Epithelial cell of esophagus (primary cell): ENCODE data around the gene SLC2A5.

Source experiments
- DNase-seq: peaks from one replicate; pipeline ENCODE4 v3.0.0; 2010; ENCODE audit warnings: low read depth
- H3K4me3 ChIP-seq: 2 replicates; pipeline ENCODE4 v1.5.1; 2011; ENCODE audit warnings: mild to moderate bottlenecking, low read length, control low read depth
- TF ChIP-seq, protein P1 (sequence below): IDR thresholded peaks from 2 replicates; pipeline ENCODE4 v1.5.1; 2011; ENCODE audit warnings: low read depth, mild to moderate bottlenecking, low read length, control low read depth, inconsistent platforms; ENCODE audit not compliant: insufficient read depth; ENCODE audit errors: missing control alignments

Gene SLC2A5

DNA sequence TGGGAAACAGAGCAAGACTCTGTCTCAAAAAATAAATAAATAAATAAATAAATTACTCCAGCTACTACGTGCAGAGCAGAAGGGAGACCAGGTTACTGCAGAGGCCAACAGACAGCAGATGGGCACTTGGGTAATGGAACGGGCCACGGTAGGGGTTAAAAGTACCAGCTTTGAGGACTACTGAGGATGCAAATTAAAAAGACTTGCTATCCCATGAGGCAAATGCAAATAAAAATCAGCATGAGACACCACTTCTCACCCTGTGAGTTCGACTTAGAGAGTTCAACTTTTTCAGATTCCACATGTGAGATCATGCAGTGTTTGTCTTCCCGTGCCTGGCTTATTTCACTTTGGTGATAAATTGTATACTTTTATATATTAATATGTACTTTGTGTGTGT lies 6.6 kb downstream of the SLC2A5 start:
- no peak overlapping the region for H3K4me3 ChIP-seq
- DNase-seq, result no peak
- TF ChIP-seq, protein P1, sequence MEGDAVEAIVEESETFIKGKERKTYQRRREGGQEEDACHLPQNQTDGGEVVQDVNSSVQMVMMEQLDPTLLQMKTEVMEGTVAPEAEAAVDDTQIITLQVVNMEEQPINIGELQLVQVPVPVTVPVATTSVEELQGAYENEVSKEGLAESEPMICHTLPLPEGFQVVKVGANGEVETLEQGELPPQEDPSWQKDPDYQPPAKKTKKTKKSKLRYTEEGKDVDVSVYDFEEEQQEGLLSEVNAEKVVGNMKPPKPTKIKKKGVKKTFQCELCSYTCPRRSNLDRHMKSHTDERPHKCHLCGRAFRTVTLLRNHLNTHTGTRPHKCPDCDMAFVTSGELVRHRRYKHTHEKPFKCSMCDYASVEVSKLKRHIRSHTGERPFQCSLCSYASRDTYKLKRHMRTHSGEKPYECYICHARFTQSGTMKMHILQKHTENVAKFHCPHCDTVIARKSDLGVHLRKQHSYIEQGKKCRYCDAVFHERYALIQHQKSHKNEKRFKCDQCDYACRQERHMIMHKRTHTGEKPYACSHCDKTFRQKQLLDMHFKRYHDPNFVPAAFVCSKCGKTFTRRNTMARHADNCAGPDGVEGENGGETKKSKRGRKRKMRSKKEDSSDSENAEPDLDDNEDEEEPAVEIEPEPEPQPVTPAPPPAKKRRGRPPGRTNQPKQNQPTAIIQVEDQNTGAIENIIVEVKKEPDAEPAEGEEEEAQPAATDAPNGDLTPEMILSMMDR, result no peak

DNA sequence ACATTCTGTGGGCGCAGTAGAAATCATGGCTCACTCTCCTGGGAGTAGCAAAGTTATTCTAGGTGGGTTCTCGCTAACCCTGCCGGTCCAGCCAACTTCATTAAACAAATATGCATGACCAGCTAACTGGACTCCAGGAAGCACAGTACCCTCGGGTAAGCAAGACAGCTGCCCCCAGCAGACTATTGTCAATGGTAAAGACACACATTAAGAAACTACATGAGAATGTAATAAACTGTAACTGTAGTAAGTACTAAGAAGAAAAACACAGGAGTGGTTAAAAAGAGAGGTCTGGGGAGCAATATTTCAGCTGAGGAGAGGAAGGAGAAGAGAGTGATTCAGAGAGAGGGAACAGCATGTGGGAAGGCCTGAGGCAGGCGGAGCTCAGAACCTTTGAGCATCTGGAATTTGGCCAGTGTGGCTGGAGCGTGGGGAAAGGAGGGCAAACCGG lies 7.4 kb downstream of the SLC2A5 start:
- no peak for DNase-seq
- TF ChIP-seq, protein P1, result no peak
- H3K4me3 ChIP-seq, result no peak overlapping the region

DNA sequence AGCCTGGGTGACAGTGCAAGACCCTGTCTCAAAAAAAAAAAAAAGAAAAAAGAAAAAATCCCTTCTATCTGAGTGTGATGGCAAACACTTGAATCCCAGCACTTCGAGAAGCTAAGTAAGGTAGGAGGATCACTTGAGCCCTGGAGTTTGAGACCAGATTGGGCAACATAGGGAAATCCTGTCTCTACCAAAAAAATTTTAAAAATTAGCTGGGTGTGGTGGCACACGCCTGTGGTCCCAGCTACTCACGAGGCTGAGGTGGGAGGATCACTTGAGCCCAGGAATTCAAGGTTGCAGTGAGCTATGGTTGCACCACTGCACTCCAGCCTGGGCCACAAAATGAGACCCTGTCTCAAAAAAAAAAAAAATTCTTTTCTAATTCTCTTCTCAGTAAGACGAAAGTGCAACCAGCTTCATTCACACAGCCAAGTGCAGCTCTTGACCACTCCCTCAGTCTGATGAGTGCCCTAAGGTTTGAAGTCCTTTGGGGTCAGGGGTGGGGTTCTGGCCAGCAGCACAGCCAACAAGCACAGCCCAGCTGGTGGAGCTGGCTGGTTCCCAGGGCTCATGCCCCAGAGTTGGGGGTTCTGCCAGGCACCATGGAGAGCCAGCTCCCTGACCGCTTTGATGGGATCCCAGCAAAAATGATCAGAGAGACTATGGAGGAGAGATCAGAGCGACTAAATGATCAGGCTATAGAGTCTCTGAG lies 8.0 kb downstream of the SLC2A5 start:
- TF ChIP-seq, protein P1, result no peak
- no peak overlapping the region for H3K4me3 ChIP-seq
- DNase-seq, result no peak

DNA sequence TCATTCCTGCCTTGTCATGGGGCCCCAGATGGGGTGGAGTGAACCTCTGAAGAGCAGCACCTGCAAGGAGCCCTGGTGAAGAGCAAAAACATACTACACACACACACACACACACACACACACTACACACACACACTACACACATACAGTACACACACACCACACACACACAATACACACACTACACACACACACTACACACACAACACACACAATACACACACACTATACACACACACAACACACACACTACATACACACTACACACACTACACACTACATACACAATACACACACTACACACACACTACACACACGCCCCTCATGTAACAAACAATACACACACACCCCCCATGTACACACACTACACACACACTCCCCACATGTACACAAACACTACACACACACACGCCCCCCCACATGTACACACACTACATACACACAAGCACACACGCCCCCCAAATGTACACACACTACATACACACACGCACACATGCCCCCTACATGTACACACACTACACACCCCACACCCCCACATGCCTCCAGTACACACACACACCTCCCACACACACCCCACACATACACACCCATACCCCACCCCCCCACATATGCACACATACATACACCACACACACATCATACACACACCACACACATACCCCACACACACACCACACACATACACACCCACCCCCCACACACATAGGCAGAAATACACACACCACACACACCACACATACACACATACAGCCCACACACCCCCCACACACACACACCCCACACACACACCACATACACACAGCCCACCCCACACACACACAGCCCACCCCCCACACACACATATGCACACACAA lies 9.3 kb downstream of the SLC2A5 start:
- DNase-seq, result no peak
- H3K4me3 ChIP-seq, result no peak overlapping the region
- TF ChIP-seq, protein P1, result no peak

DNA sequence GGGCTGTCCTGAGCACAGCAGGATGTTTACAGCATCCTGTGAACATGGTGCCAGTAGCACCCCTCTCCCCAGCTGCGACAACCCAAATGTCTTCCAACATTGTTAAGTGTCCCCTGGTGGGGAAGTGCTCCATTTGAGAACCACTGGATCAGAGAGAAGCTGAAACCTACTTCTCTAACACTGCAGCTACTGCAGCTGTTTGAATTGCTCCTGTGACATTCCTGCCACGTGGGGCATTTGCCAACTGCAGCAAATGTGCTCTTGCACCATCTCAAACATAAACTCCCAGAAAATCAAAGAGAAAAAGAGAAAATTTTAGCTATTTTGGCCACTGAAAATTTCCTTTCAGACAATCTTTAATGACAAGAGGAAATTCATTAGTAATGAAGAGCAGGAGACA lies 11.0 kb downstream of the SLC2A5 start:
- DNase-seq, result no peak
- H3K4me3 ChIP-seq, result no peak overlapping the region
- TF ChIP-seq, protein P1, result peak; percentile 37

DNA sequence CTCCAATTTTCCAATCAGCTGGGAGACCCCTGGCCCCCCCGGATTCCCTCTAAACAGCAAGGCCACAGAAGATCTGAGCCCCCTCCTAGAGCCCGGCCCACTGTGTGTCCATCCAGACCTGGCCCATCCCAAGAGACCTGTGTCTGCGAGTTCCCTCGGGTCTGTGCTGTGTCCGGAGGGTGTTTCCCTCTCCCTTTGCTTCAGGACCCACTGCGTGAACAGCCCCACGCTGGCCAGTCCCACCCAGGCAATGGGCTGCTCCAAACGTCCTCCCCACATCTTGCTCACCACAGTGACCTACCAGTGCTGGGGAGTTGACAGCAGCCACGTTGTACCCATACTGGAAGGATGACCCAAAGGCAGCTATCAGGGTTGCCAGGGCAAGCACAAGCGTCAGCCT lies 11.6 kb downstream of the SLC2A5 start:
- DNase-seq, result no peak
- no peak overlapping the region for H3K4me3 ChIP-seq
- TF ChIP-seq, protein P1, result no peak
